Upper lobe of left lung (tissue), 6 donors: ENCODE measurements around the gene PPP1R2. TPM values are rescaled to one million over a fixed set of nuclear protein-coding genes. Genes with fewer than 3 reads are reported as not detected.
A peak's percentile ranks its signal among the peaks of the same experiment; 100 is the strongest.

Source experiments
- ATAC-seq, 2 donors: fragments of 200-7000 bp; cut with Tn5 transposase; one replicate each; pipeline ENCODE4 v1.9.1; 2022; ENCODE audit warnings: mild to moderate bottlenecking in 2 of 2, moderate library complexity in 2 of 2; ENCODE audit not compliant: low FRiP score in 2 of 2
- DNase-seq, 2 donors: peaks; one replicate each; pipeline ENCODE4 v3.0.0-alpha.2; 2019 to 2020
- H3K27ac ChIP-seq, 4 donors: fragments of 200-600 bp; sonication (generic); one replicate each; pipeline ENCODE4 v1.5.1; 2016 to 2019
- H3K27me3 ChIP-seq, 4 donors: fragments of 200-600 bp; sonication (generic); one replicate each; pipeline ENCODE4 v1.5.1; 2017 to 2019
- H3K36me3 ChIP-seq, 4 donors: fragments of 200-600 bp; sonication (generic); one replicate each; pipeline ENCODE4 v1.5.1; 2016 to 2019
- H3K4me1 ChIP-seq, 4 donors: fragments of 200-600 bp; sonication (generic); one replicate each; pipeline ENCODE4 v1.5.1; 2018 to 2019
- H3K4me3 ChIP-seq, 4 donors: fragments of 200-600 bp; sonication (generic); one replicate each; pipeline ENCODE4 v1.5.1; 2017 to 2019; ENCODE audit warnings: mild to moderate bottlenecking in 2 of 4, moderate library complexity in 1 of 4
- H3K9me3 ChIP-seq, 4 donors: fragments of 200-600 bp; sonication (generic); one replicate each; pipeline ENCODE4 v1.5.1; 2018 to 2019
- EP300 ChIP-seq, 4 donors: sonication (generic); formaldehyde crosslinking; IDR thresholded peaks; one replicate each; pipeline ENCODE4 v1.5.1; 2017; ENCODE audit warnings: antibody characterized with exemption in 4 of 4, control low read depth in 2 of 4
- POLR2A ChIP-seq, 4 donors: fragments of 450-650 bp; IDR thresholded peaks; one replicate each; pipeline ENCODE4 v1.5.1; 2016 to 2017; ENCODE audit warnings: antibody characterized with exemption in 4 of 4, mild to moderate bottlenecking in 2 of 4
- POLR2AphosphoS5 ChIP-seq, 2 donors: sonication (generic); formaldehyde crosslinking; IDR thresholded peaks; one replicate each; pipeline ENCODE4 v1.5.1; 2017; ENCODE audit warnings: antibody characterized with exemption in 2 of 2
- WGBS, 2 donors: methylation state at CpG; one replicate each; pipeline ENCODE4 v1.1.5; 2017 to 2018; 5-methylcytosine and 5-hydroxymethylcytosine counted together
- total RNA-seq, 6 donors: library from RNA; depleted of rRNA in 4 of 6; stranded (reverse); fragments of >200 nt in 4 of 6; gene quantifications; one replicate each; pipeline versions ENCODE4 v1.1.0 to v1.2.1, GENCODE V29; 2016 to 2021
- TF ChIP-seq, protein P1 (sequence below), 6 experiments: fragments of 450-650 bp in 4 of 6; fragments of 200-600 bp in 2 of 6; sonication (generic) in 2 of 6; IDR thresholded peaks; one replicate each; pipeline ENCODE4 v1.5.1; 2016 to 2019; ENCODE audit warnings: antibody characterized with exemption in 6 of 6
- donor health status: DM: no; HTN: no; CAD: no; lungs with moderate emphysema.
- donor health status: DM: no; HTN: yes; CAD: no; lungs with severe emphysema.

PPP1R2 gene
- total RNA-seq, 6 donors from 2014 or later: 38.5 to 170 (median 61.2) TPM

DNA sequence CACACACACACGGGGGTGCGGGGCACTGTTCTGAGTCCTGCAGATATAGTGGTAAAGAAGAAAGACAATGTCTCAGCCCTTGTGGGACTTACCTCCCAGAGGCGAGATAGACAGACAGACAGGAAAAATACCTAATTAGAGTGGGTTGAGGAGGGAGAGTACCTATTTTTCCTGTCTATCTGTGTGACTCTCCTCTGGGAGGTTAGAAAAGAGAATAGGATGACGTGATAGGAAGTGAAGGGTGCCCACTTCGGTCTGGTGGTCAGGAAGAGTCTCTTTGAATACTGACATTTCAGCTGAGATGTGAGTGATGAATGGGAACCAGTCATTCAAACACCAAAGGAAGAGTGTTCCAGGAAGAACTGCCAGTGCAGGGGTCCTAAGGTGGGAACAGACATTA lies 44.7 kb upstream of the PPP1R2 start:
- Histone ChIP-seq H3K9me3 (no peaks in the 10 kb centered on the region), H3K36me3 (no peaks in the 10 kb centered on the region), H3K27ac (no peak overlapping the region), H3K4me1 (peaks cover 9 to 23% (median 15%) of the 10 kb centered on the region in 4 donors), H3K27me3 (no peaks in the 10 kb centered on the region), H3K4me3 (no peak overlapping the region)
- DNase-seq: no peak
- WGBS, 2 donors: 73 to 85% methylated on average over 5 of the region's 5 CpGs
- no peak for ATAC-seq
- TF ChIP-seq POLR2AphosphoS5 (IDR thresholded peaks at IDR 0.05): no peak
- no peak for TF ChIP-seq POLR2A (IDR thresholded peaks at IDR 0.05)
- TF ChIP-seq, protein P1, sequence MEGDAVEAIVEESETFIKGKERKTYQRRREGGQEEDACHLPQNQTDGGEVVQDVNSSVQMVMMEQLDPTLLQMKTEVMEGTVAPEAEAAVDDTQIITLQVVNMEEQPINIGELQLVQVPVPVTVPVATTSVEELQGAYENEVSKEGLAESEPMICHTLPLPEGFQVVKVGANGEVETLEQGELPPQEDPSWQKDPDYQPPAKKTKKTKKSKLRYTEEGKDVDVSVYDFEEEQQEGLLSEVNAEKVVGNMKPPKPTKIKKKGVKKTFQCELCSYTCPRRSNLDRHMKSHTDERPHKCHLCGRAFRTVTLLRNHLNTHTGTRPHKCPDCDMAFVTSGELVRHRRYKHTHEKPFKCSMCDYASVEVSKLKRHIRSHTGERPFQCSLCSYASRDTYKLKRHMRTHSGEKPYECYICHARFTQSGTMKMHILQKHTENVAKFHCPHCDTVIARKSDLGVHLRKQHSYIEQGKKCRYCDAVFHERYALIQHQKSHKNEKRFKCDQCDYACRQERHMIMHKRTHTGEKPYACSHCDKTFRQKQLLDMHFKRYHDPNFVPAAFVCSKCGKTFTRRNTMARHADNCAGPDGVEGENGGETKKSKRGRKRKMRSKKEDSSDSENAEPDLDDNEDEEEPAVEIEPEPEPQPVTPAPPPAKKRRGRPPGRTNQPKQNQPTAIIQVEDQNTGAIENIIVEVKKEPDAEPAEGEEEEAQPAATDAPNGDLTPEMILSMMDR (IDR thresholded peaks at IDR 0.05): no peak
- no peak for TF ChIP-seq EP300 (IDR thresholded peaks at IDR 0.05)

DNA sequence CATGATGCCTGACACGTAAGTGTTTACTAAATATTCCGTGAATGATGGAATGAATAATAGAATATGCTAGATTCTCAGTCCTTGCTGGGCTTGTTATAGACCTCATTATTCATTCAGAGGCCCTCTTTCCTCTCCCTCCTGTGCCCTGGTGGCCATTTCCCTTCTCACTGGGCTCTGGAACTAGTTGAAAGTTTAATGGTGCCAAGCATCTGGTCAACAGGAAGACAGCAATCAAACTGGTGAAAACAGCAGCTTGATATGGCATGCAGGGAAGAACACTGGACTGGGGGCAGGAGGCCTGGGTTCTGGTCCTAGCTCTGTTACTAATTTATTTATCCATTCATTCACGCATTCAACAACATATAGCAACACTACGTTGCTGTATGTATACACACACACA lies 44.3 kb upstream of the PPP1R2 start:
- Histone ChIP-seq H3K27me3 (no peaks in the 10 kb centered on the region), H3K27ac (no peak overlapping the region), H3K4me1 (peaks cover 9 to 23% (median 15%) of the 10 kb centered on the region in 4 donors), H3K4me3 (no peak overlapping the region), H3K36me3 (no peaks in the 10 kb centered on the region), H3K9me3 (no peaks in the 10 kb centered on the region)
- no peak for DNase-seq
- WGBS, 2 donors: 68 to 80% methylated on average over 4 of the region's 4 CpGs
- no peak for ATAC-seq
- TF ChIP-seq, protein P1 (IDR thresholded peaks at IDR 0.05): no peak
- no peak for TF ChIP-seq POLR2A (IDR thresholded peaks at IDR 0.05)
- no peak for TF ChIP-seq EP300 (IDR thresholded peaks at IDR 0.05)
- TF ChIP-seq POLR2AphosphoS5 (IDR thresholded peaks at IDR 0.05): no peak

DNA sequence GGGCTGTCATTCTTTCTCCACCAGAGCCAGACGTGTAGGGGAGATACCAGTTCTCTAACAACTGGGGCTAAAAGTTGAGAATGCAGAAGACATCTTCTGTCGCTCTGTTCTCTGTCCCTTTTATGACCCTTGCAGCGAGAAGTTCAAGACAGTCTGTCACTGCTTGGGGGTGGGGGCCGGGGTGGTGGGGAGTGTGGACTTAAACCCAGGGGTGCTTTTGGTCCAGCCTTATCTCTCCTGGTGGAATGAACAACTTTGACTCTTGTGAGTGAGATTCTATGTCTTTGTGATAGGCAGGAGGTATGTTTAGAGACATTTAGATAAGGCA lies 41.4 kb upstream of the PPP1R2 start:
- 59 to 73% methylated on average over 4 of the region's 4 CpGs for WGBS, 2 donors
- Histone ChIP-seq H3K27me3 (no peaks in the 10 kb centered on the region), H3K27ac (peak overlapping the region; percentile 10 to 57 (median 34)), H3K36me3 (no peaks in the 10 kb centered on the region), H3K4me3 (peak overlapping the region in 1 of 4 donors; percentile 26), H3K4me1 (peaks cover 9 to 17% (median 15%) of the 10 kb centered on the region in 4 donors), H3K9me3 (no peaks in the 10 kb centered on the region)
- ATAC-seq (no peak), DNase-seq (no peak)
- TF ChIP-seq, protein P1 (IDR thresholded peaks at IDR 0.05): no peak
- no peak for TF ChIP-seq POLR2A (IDR thresholded peaks at IDR 0.05)
- no peak for TF ChIP-seq POLR2AphosphoS5 (IDR thresholded peaks at IDR 0.05)
- TF ChIP-seq EP300 (IDR thresholded peaks at IDR 0.05): no peak

DNA sequence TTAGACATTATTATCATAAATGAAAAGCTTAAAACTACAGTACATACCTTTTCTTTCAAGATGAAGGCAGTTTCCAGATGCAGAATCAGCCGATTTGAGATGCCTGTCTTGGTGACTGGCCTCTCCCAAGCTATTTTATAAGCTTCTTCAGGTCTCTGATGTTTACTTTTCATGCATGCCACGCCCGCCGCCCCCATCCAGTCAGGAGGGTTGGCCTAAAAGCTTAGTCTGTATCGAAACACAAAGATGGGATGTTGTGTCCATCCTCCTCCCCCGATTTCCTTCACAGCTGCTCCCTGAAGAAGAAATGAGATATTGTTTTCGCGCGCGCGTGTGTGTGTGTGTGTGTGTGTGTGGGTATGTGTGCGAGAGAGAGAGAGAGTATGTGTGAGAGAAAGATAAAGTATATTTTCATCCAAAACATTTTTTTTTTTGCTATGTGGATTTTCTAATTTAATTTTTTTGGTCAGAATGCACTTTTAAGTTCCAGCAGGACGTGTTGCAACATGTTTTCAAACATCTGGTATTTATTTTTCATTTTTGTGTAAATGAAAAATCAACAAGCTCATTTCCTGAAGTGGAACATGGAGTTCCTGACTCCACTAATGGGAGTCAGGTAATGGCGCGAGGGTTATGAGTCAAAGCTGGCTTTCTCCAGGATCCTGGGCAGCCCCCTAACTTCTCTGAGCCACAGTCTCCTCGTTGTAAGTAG lies 40.9 kb upstream of the PPP1R2 start, which contains the start of gene APOD:
Gene APOD (minus strand): TSS at position 110 of the 712 bp plus-strand sequence. CDS start 4,479 bp downstream, outside the sequence.
- WGBS, 2 donors: 27 to 42% methylated on average over 16 of the region's 16 CpGs
- H3K27me3 ChIP-seq: no peaks in the 10 kb centered on the region
- H3K4me1 ChIP-seq: peaks cover 9 to 17% (median 15%) of the 10 kb centered on the region in 4 donors
- no peaks in the 10 kb centered on the region for H3K9me3 ChIP-seq
- peak within 1 kb of the TSS; percentile 10 to 57 (median 34) for H3K27ac ChIP-seq
- H3K4me3 ChIP-seq: peak within 1 kb of the TSS in 2 of 4 donors; percentile 26 to 30
- peak in 1 of 2 donors; percentile 53 for ATAC-seq
- no peak for TF ChIP-seq EP300 (IDR thresholded peaks at IDR 0.05)
- DNase-seq: peak; percentile 31 to 41
- H3K36me3 ChIP-seq: no peaks in the 10 kb centered on the region

DNA sequence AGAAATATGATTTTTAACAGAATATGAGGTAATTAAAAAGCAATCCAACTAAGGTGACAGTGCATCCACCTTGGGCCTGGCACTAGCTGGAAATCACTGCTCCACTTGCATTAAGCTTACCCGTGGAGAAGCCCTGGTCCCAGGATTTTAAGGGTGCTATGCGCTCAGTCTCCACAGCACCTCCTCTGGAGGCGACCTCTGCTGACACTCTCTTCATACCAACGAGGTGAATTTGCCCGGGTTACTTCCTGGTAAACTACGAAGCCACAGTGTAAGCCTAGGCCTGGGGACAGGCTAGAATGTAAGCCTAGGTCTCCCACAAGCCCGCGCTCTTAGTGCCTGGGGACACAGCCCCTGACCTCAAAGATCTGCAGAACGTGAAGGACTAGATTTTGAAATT lies 39.8 kb upstream of the PPP1R2 start:
- WGBS, 2 donors: 81 to 88% methylated on average over 9 of the region's 9 CpGs
- ATAC-seq: no peak

More for the DNA sequence above, 39.8 kb upstream of the PPP1R2 start:
- H3K4me3 ChIP-seq: peak overlapping the region in 2 of 4 donors; percentile 26 to 30
- TF ChIP-seq POLR2AphosphoS5 (IDR thresholded peaks at IDR 0.05) (no peak), EP300 (IDR thresholded peaks at IDR 0.05) (no peak), POLR2A (IDR thresholded peaks at IDR 0.05) (no peak)
- TF ChIP-seq, protein P1 (IDR thresholded peaks at IDR 0.05): no peak
- H3K4me1 ChIP-seq: peaks cover 9 to 17% (median 15%) of the 10 kb centered on the region in 4 donors
- H3K27ac ChIP-seq: no peak overlapping the region
- H3K36me3 ChIP-seq: no peaks in the 10 kb centered on the region
- no peak for DNase-seq
- H3K9me3 ChIP-seq: no peaks in the 10 kb centered on the region
- no peaks in the 10 kb centered on the region for H3K27me3 ChIP-seq
